Measurements from ENCODE around the gene PPP2R5D. TPM values are rescaled to one million over a fixed set of nuclear protein-coding genes. Genes with fewer than 3 reads are reported as not detected.
A peak's percentile ranks its signal among the peaks of the same experiment; 100 is the strongest.

PPP2R5D gene
- total and polyA plus RNA-seq, 2 of the 8 experiments (the other 6 are each of a cell fraction or from before 2014, with no cell fraction given): 52.1 to 55.7 TPM

GRCh38 chr6:43013843-43014433, 29.6 kb downstream of the PPP2R5D start, which contains the start of the genes KLHDC3 and MEA1:
Gene KLHDC3, plus strand, starts transcription at chr6:43014249. Its CDS starts 2,944 bp downstream, at chr6:43017193.
Gene MEA1, minus strand, starts transcription at chr6:43013946. Its CDS starts 133 bp downstream, at chr6:43013813.
- FAIRE-seq: peak; percentile 92
- Histone ChIP-seq H3K4me3 (ENCODE audit: extremely low read depth in 1 of 4, insufficient read depth in 2 of 4, low read depth in 3 of 4, low read length in 4 of 4) (peak within 1 kb of the TSS; percentile 85 to 99 (median 88)), H3K18ac (ENCODE audit: extremely low read depth, low read length) (peak within 1 kb of the TSS; percentile 75), H2BK12ac (ENCODE audit: low read depth, low read length) (peak within 1 kb of the TSS; percentile 53; the same call in 1 of the 2 replicates), H2BK20ac (ENCODE audit: low read length) (no peak within 1 kb of the TSS), H3K14ac (ENCODE audit: insufficient read length) (no peak within 1 kb of the TSS), H4K8ac (ENCODE audit: extremely low read depth, insufficient read depth, low read length) (peak within 1 kb of the TSS; percentile 74), H3K27ac (ENCODE audit: low read depth, low read length) (peak within 1 kb of the TSS; percentile 54), H2BK120ac (replicated peaks; ENCODE audit: low read depth, low read length) (no peak within 1 kb of the TSS), H2BK5ac (ENCODE audit: low read depth, low read length) (peak within 1 kb of the TSS; percentile 91), H2AFZ (ENCODE audit: low read length) (no peak within 1 kb of the TSS; the same call in 1 of the 2 replicates), H4K5ac (ENCODE audit: insufficient read length, low read depth, low read length) (peak within 1 kb of the TSS; percentile 82), H3K4ac (replicated peaks; ENCODE audit: insufficient read length, low read depth, low read length) (peak within 1 kb of the TSS; percentile 17), H2BK15ac (ENCODE audit: low read length) (peak within 1 kb of the TSS; percentile 75; the same call in 1 of the 2 replicates), H3K79me1 (ENCODE audit: low read depth, low read length) (peaks cover 8% of the 10 kb centered on the region), H3K9ac (replicated peaks in 1 of 4; ENCODE audit: extremely low read depth in 1 of 4, low read depth in 3 of 4, low read length in 3 of 4) (peak within 1 kb of the TSS; percentile 63 to 81 (median 72)), H3K56ac (replicated peaks; ENCODE audit: insufficient read length, low read depth, low read length) (peak within 1 kb of the TSS; percentile 75), H3K4me1 (replicated peaks in 1 of 4; ENCODE audit: control insufficient read depth in 3 of 4, insufficient read depth in 4 of 4, low read length in 3 of 4) (peaks cover 0 to 9% (median 4%) of the 10 kb centered on the region in 4 experiments; a peak in 6 of 7 replicates), H3K4me2 (ENCODE audit: insufficient read depth in 1 of 2, low read depth in 2 of 2, low read length in 2 of 2) (peak within 1 kb of the TSS; percentile 90 to 95), H3K27me3 (replicated peaks in 1 of 4; ENCODE audit: control insufficient read depth in 3 of 4, extremely low read depth in 1 of 4, insufficient read depth in 3 of 4, low read length in 3 of 4) (no peaks in the 10 kb centered on the region), H4K20me1 (replicated peaks in 1 of 2; ENCODE audit: control insufficient read depth in 1 of 2, insufficient read depth in 2 of 2, low read length in 2 of 2) (peaks cover 0 to 9% of the 10 kb centered on the region in 2 experiments), H4K91ac (replicated peaks; ENCODE audit: insufficient read length, low read length) (peak within 1 kb of the TSS; percentile 36), H3K79me2 (ENCODE audit: control insufficient read depth in 1 of 2, insufficient read depth in 2 of 2, low read length in 2 of 2) (peaks cover 3 to 45% of the 10 kb centered on the region in 2 experiments; a peak in 2 of 4 replicates), H3K23ac (ENCODE audit: insufficient read length) (no peak within 1 kb of the TSS), H3K36me3 (ENCODE audit: control insufficient read depth in 2 of 4, insufficient read depth in 4 of 4, low read length in 3 of 4) (peaks cover 17 to 46% (median 39%) of the 10 kb centered on the region in 4 experiments), H3K23me2 (ENCODE audit: low read depth, low read length) (peaks cover 7% of the 10 kb centered on the region), H3K9me3 (ENCODE audit: insufficient read depth in 2 of 2, low read depth in 1 of 2, low read length in 1 of 2) (no peaks in the 10 kb centered on the region), H2AK5ac (ENCODE audit: low read depth, low read length) (peak within 1 kb of the TSS; percentile 84)
- POLR2A ChIA-PET (ENCODE audit: partially characterized antibody): interaction anchor here (0.6 to 27.9 kb wide), 18 partner anchors 8 to 162 kb away, joined by 3 to 584 read pairs (median 6); partner anchors contain the start of genes CNPY3, CUL7, KLC4 and MRPL2
- WGBS, 2 experiments (ENCODE audit: extremely low coverage in 1 of 2, insufficient coverage in 1 of 2, insufficient read length in 1 of 2, insufficient replicate concordance in 2 of 2, low coverage in 1 of 2, low lambda C conversion rate in 2 of 2, missing lambda C conversion rate in 1 of 2): 0% methylated on average over 29 of the region's 51 CpGs; no CpG with 5 or more reads in 1 of the 2 experiments
- peak; percentile 99 to 100 for DNase-seq (ENCODE audit: low read depth in 1 of 2, low spot score in 2 of 2)
- CTCF ChIA-PET (ENCODE audit: partially characterized antibody): interaction anchor here (0.6 to 2.2 kb wide), 13 partner anchors 19 to 529 kb away, joined by 3 to 9 read pairs (median 3); partner anchors contain the start of genes GNMT and PTK7
- TF ChIP-seq RNF2 (IDR thresholded peaks at IDR 0.05; ENCODE audit: borderline replicate concordance, low read depth, low read length, missing control alignments, poor library complexity, severe bottlenecking) (no peak), CEBPB (IDR thresholded peaks at IDR 0.05; ENCODE audit: low read depth, low read length) (no peak), SRF (IDR thresholded peaks at IDR 0.05; ENCODE audit: low read depth, low read length) (peak; percentile 33; the same call in 1 of the 2 replicates), SIX5 (IDR thresholded peaks at IDR 0.05; ENCODE audit: low read depth, low read length) (peak; percentile 80), CBX5 (IDR thresholded peaks at IDR 0.05; ENCODE audit: low read depth, low read length) (no peak), RFX5 (IDR thresholded peaks at IDR 0.05; ENCODE audit: borderline replicate concordance, low read depth, low read length) (no peak), MAX (IDR thresholded peaks at IDR 0.05) (peak; percentile 99), ATF2 (IDR thresholded peaks at IDR 0.05; ENCODE audit: low read length) (no peak), HDAC6 (IDR thresholded peaks at IDR 0.05; ENCODE audit: low read depth, low read length) (no peak), CHD1 (IDR thresholded peaks at IDR 0.05; ENCODE audit: low read depth, low read length) (no peak)

All from H1 (cell line).